Renal cortex interstitium (tissue), 11 donors: ENCODE results near the gene PDAP1. TPM values are rescaled to one million over a fixed set of nuclear protein-coding genes. Genes with fewer than 3 reads are reported as not detected.
A peak's percentile ranks its signal among the peaks of the same experiment; 100 is the strongest.
"Not testable (repeated sequence)": the region's sequence is repeated elsewhere in the genome, so short reads cannot be mapped to it uniquely, and the experiment has no call there.

Experiments used
- DNase-seq, 11 donors: peaks; one replicate each; pipeline ENCODE4 v3.0.0-alpha.2; 2013; ENCODE audit warnings: low read depth in 9 of 11, low spot score in 4 of 11; ENCODE audit errors: extremely low read depth in 1 of 11
- polyA plus RNA-seq, 3 donors: library from polyadenylated mRNA; unstranded; fragments of 120-200 nt; gene quantifications; one replicate each; pipeline ENCODE4 v1.2.1, GENCODE V29; 2013; ENCODE audit not compliant: insufficient read length in 3 of 3

Gene PDAP1
- polyA plus RNA-seq, 3 donors: 137 to 171 (median 142) TPM

- no peak for DNase-seq
Measured at GRCh38 chr7:99404235-99404976, 4.0 kb downstream of the PDAP1 start.

- DNase-seq: no peak
Measured at GRCh38 chr7:99403764-99404163, 4.6 kb downstream of the PDAP1 start.

GRCh38 chr7:99402854-99403253 is 5.5 kb downstream of the PDAP1 start:
- DNase-seq: no peak

- no peak for DNase-seq
Measured at GRCh38 chr7:99399597-99399996, 8.8 kb downstream of the PDAP1 start.

- DNase-seq: no peak
Measured at GRCh38 chr7:99398891-99399445, 9.4 kb downstream of the PDAP1 start.

GRCh38 chr7:99397297-99397983 is 11.0 kb downstream of the PDAP1 start:
- no peak for DNase-seq

- no peak for DNase-seq
Measured at GRCh38 chr7:99396418-99397296, 11.7 kb downstream of the PDAP1 start.

GRCh38 chr7:99395616-99396327 is 12.6 kb downstream of the PDAP1 start:
- no peak for DNase-seq

- DNase-seq: no peak
Measured at GRCh38 chr7:99394188-99394502, 14.3 kb downstream of the PDAP1 start.

GRCh38 chr7:99393355-99394187 is 14.8 kb downstream of the PDAP1 start:
- DNase-seq: no peak

- peak in 1 of 11 donors; percentile 63 for DNase-seq
Measured at GRCh38 chr7:99392659-99393354, 15.6 kb downstream of the PDAP1 start.

GRCh38 chr7:99392046-99392445 is 16.4 kb downstream of the PDAP1 start:
- no peak for DNase-seq

- DNase-seq: no peak
Measured at GRCh38 chr7:99390941-99391602, 17.3 kb downstream of the PDAP1 start.

- no peak for DNase-seq
Measured at GRCh38 chr7:99389772-99390171, 18.6 kb downstream of the PDAP1 start.

GRCh38 chr7:99387912-99388311 is 20.5 kb downstream of the PDAP1 start:
- DNase-seq: no peak

- not testable (repeated sequence) for DNase-seq
Measured at GRCh38 chr7:99387239-99387635, 21.2 kb downstream of the PDAP1 start.

- no peak for DNase-seq
Measured at GRCh38 chr7:99386584-99387238, 21.7 kb downstream of the PDAP1 start.
